Activated CD4-positive, alpha-beta T cell treated with anti-CD3 and anti-CD28 coated beads, Interleukin-2, amount 10 ng/mL, durations not matched to agents 24 days and 14 days (primary cell): ENCODE measurements around the gene ADO. TPM values are rescaled to one million over a fixed set of nuclear protein-coding genes. Genes with fewer than 3 reads are reported as not detected.

ENCODE experiments used
- DNase-seq: peaks from one replicate; pipeline ENCODE4 v3.0.0; 2022
- H3K27ac Mint-ChIP-seq: one replicate; pipeline ENCODE4 v1.8.0; 2022; ENCODE audit warnings: mild to moderate bottlenecking, mixed read lengths
- H3K27me3 Mint-ChIP-seq: one replicate; pipeline ENCODE4 v1.8.0; 2022; ENCODE audit warnings: mixed read lengths
- H3K36me3 Mint-ChIP-seq: one replicate; pipeline ENCODE4 v1.8.0; 2022; ENCODE audit warnings: low read depth, mild to moderate bottlenecking, mixed read lengths
- H3K4me1 Mint-ChIP-seq: one replicate; pipeline ENCODE4 v1.8.0; 2021; ENCODE audit warnings: mixed read lengths
- H3K4me3 Mint-ChIP-seq: one replicate; pipeline ENCODE4 v1.8.0; 2022; ENCODE audit warnings: mild to moderate bottlenecking, moderate library complexity, mixed read lengths
- H3K9me3 Mint-ChIP-seq: one replicate; pipeline ENCODE4 v1.8.0; 2021; ENCODE audit warnings: mixed read lengths
- intact Hi-C: fragments of 100-400 bp; cut with micrococcal nuclease; formaldehyde crosslinking; loops from one replicate; pipeline ENCODE4 v1.15.1; 2023
- total RNA-seq: library from RNA; stranded (reverse); gene quantifications from 2 replicates; pipeline ENCODE4 v1.2.3, GENCODE V29; 2022

Gene ADO
- total RNA-seq, 1 donor from 2014 or later: 43.6 TPM

GRCh38 chr10:62817121-62817765 lies 12.7 kb downstream of the ADO start:
- Mint-ChIP-seq H3K4me1 (peaks cover 46% of the 10 kb centered on the region), H3K9me3 (no peaks in the 10 kb centered on the region), H3K36me3 (peaks cover 42% of the 10 kb centered on the region), H3K4me3 (peak overlapping the region; percentile 97), H3K27ac (peak overlapping the region; percentile 100), H3K27me3 (peaks cover 32% of the 10 kb centered on the region)
- intact Hi-C loops: loop anchor here (1.0 to 10.0 kb wide), 6 partner anchors 341 to 915 kb away; partner anchors contain the start of gene ARID5B
- DNase-seq: peak; percentile 89

- H3K4me3 Mint-ChIP-seq: peak overlapping the region; percentile 97
- intact Hi-C loops: loop anchor here (1.0 to 10.0 kb wide), 14 partner anchors 21 to 916 kb away; partner anchors contain the start of gene ARID5B
Observed at GRCh38 chr10:62817766-62818425, 13.4 kb downstream of the ADO start.

GRCh38 chr10:62818426-62819011 lies 14.0 kb downstream of the ADO start:
- DNase-seq: peak; percentile 80
- intact Hi-C loops: loop anchor here (1.0 to 10.0 kb wide), 12 partner anchors 20 to 916 kb away; partner anchors contain the start of gene ARID5B
- peaks cover 34% of the 10 kb centered on the region for H3K4me1 Mint-ChIP-seq
- peaks cover 35% of the 10 kb centered on the region for H3K27me3 Mint-ChIP-seq
- H3K9me3 Mint-ChIP-seq: no peaks in the 10 kb centered on the region
- peak overlapping the region; percentile 97 for H3K4me3 Mint-ChIP-seq
- peak overlapping the region; percentile 100 for H3K27ac Mint-ChIP-seq
- peaks cover 29% of the 10 kb centered on the region for H3K36me3 Mint-ChIP-seq

More at GRCh38 chr10:62817766-62818425, 13.4 kb downstream of the ADO start:
- Mint-ChIP-seq H3K27ac (peak overlapping the region; percentile 100), H3K27me3 (peaks cover 34% of the 10 kb centered on the region), H3K36me3 (peaks cover 36% of the 10 kb centered on the region), H3K9me3 (no peaks in the 10 kb centered on the region), H3K4me1 (peaks cover 40% of the 10 kb centered on the region)
- peak; percentile 91 for DNase-seq

- peak overlapping the region; percentile 97 for H3K4me3 Mint-ChIP-seq
Observed at GRCh38 chr10:62819141-62819920, 14.8 kb downstream of the ADO start.

GRCh38 chr10:62820586-62820985 lies 16.1 kb downstream of the ADO start:
- DNase-seq: no peak
- peaks cover 34% of the 10 kb centered on the region for H3K27me3 Mint-ChIP-seq
- H3K4me3 Mint-ChIP-seq: no peak overlapping the region

More at GRCh38 chr10:62819141-62819920, 14.8 kb downstream of the ADO start:
- H3K27ac Mint-ChIP-seq: peak overlapping the region; percentile 77
- peak; percentile 58 for DNase-seq
- H3K36me3 Mint-ChIP-seq: peaks cover 21% of the 10 kb centered on the region
- peaks cover 35% of the 10 kb centered on the region for H3K27me3 Mint-ChIP-seq
- H3K9me3 Mint-ChIP-seq: no peaks in the 10 kb centered on the region
- H3K4me1 Mint-ChIP-seq: peaks cover 27% of the 10 kb centered on the region
- intact Hi-C loops: loop anchor here (2.0 to 10.0 kb wide), 7 partner anchors 19 to 917 kb away; partner anchors contain the start of gene ARID5B

GRCh38 chr10:62826273-62826672 lies 21.8 kb downstream of the ADO start:
- Mint-ChIP-seq H3K27ac (no peak overlapping the region), H3K27me3 (peaks cover 11% of the 10 kb centered on the region), H3K9me3 (no peaks in the 10 kb centered on the region), H3K4me1 (peaks cover 3% of the 10 kb centered on the region), H3K36me3 (no peaks in the 10 kb centered on the region), H3K4me3 (no peak overlapping the region)
- no peak for DNase-seq
- intact Hi-C loops: no loop called here

More at GRCh38 chr10:62820586-62820985, 16.1 kb downstream of the ADO start:
- Mint-ChIP-seq H3K36me3 (peaks cover 9% of the 10 kb centered on the region), H3K27ac (no peak overlapping the region), H3K9me3 (no peaks in the 10 kb centered on the region), H3K4me1 (peaks cover 23% of the 10 kb centered on the region)
- intact Hi-C loops: no loop called here

- peaks cover 3% of the 10 kb centered on the region for H3K4me1 Mint-ChIP-seq
- H3K27ac Mint-ChIP-seq: no peak overlapping the region
- intact Hi-C loops: no loop called here
- H3K4me3 Mint-ChIP-seq: no peak overlapping the region
- no peaks in the 10 kb centered on the region for H3K9me3 Mint-ChIP-seq
- no peak for DNase-seq
- H3K36me3 Mint-ChIP-seq: no peaks in the 10 kb centered on the region
- peaks cover 10% of the 10 kb centered on the region for H3K27me3 Mint-ChIP-seq
Observed at GRCh38 chr10:62829622-62830021, 25.1 kb downstream of the ADO start.

GRCh38 chr10:62830679-62831078 lies 26.2 kb downstream of the ADO start:
- peaks cover 3% of the 10 kb centered on the region for H3K4me1 Mint-ChIP-seq
- no peaks in the 10 kb centered on the region for H3K36me3 Mint-ChIP-seq
- intact Hi-C loops: no loop called here
- no peak for DNase-seq
- H3K27me3 Mint-ChIP-seq: peaks cover 12% of the 10 kb centered on the region
- H3K27ac Mint-ChIP-seq: no peak overlapping the region
- no peak overlapping the region for H3K4me3 Mint-ChIP-seq
- no peaks in the 10 kb centered on the region for H3K9me3 Mint-ChIP-seq

GRCh38 chr10:62831346-62831745 lies 26.8 kb downstream of the ADO start:
- no peaks in the 10 kb centered on the region for H3K36me3 Mint-ChIP-seq
- no peak overlapping the region for H3K27ac Mint-ChIP-seq
- no peak for DNase-seq
- H3K4me1 Mint-ChIP-seq: peaks cover under 1% of the 10 kb centered on the region
- H3K9me3 Mint-ChIP-seq: no peaks in the 10 kb centered on the region
- intact Hi-C loops: no loop called here
- peaks cover 13% of the 10 kb centered on the region for H3K27me3 Mint-ChIP-seq
- no peak overlapping the region for H3K4me3 Mint-ChIP-seq

- H3K27ac Mint-ChIP-seq: peak overlapping the region; percentile 60
- intact Hi-C loops: loop anchor here (2.0 kb wide), 1 partner anchor 21 kb away; no protein-coding TSS in a partner anchor
- DNase-seq: no peak
- H3K27me3 Mint-ChIP-seq: peaks cover 27% of the 10 kb centered on the region
- peaks cover 13% of the 10 kb centered on the region for H3K4me1 Mint-ChIP-seq
- H3K9me3 Mint-ChIP-seq: peaks cover 7% of the 10 kb centered on the region
- no peaks in the 10 kb centered on the region for H3K36me3 Mint-ChIP-seq
- H3K4me3 Mint-ChIP-seq: no peak overlapping the region
Observed at GRCh38 chr10:62839590-62839989, 35.1 kb downstream of the ADO start.

GRCh38 chr10:62842983-62843382 lies 38.5 kb downstream of the ADO start:
- Mint-ChIP-seq H3K36me3 (peaks cover 4% of the 10 kb centered on the region), H3K4me1 (peaks cover 22% of the 10 kb centered on the region), H3K9me3 (peaks cover 12% of the 10 kb centered on the region), H3K27me3 (peaks cover 15% of the 10 kb centered on the region), H3K27ac (no peak overlapping the region), H3K4me3 (no peak overlapping the region)
- intact Hi-C loops: no loop called here
- no peak for DNase-seq

- H3K4me1 Mint-ChIP-seq: peaks cover 22% of the 10 kb centered on the region
Observed at GRCh38 chr10:62843600-62843999, 39.1 kb downstream of the ADO start.

GRCh38 chr10:62844280-62845011 lies 39.9 kb downstream of the ADO start:
- Mint-ChIP-seq H3K27me3 (peaks cover 11% of the 10 kb centered on the region), H3K4me1 (peaks cover 22% of the 10 kb centered on the region), H3K27ac (peak overlapping the region; percentile 77), H3K36me3 (peaks cover 4% of the 10 kb centered on the region), H3K9me3 (peaks cover 23% of the 10 kb centered on the region), H3K4me3 (peak overlapping the region; percentile 29)
- DNase-seq: no peak
- intact Hi-C loops: loop anchor here (1.0 kb wide), 1 partner anchor 9 kb away; no protein-coding TSS in a partner anchor

More at GRCh38 chr10:62843600-62843999, 39.1 kb downstream of the ADO start:
- no peak for DNase-seq
- H3K9me3 Mint-ChIP-seq: peaks cover 18% of the 10 kb centered on the region
- intact Hi-C loops: no loop called here
- peaks cover 15% of the 10 kb centered on the region for H3K27me3 Mint-ChIP-seq
- H3K36me3 Mint-ChIP-seq: peaks cover 4% of the 10 kb centered on the region
- H3K4me3 Mint-ChIP-seq: no peak overlapping the region
- H3K27ac Mint-ChIP-seq: no peak overlapping the region
